Endometrial microvascular endothelial cells (primary cell): Measurements from ENCODE around the gene TDG. TPM values are rescaled to one million over a fixed set of nuclear protein-coding genes. Genes with fewer than 3 reads are reported as not detected.

Experiments used
- in situ Hi-C: cut with HindIII; loops from 2 replicates; pipeline ENCODE4 v1.10.0; 2017; ENCODE audit warnings: low sequenced_read_pairs, low pct_unique_long_range_greater_than_20kb; ENCODE audit errors: inconsistent ontology term
- total RNA-seq: library from RNA; depleted of rRNA; stranded (reverse); fragments of >200 nt; gene quantifications from one replicate; pipeline ENCODE4 v1.2.3, GENCODE V29; 2015; ENCODE audit errors: inconsistent ontology term

TDG gene
- total RNA-seq: 27.0 TPM

DNA sequence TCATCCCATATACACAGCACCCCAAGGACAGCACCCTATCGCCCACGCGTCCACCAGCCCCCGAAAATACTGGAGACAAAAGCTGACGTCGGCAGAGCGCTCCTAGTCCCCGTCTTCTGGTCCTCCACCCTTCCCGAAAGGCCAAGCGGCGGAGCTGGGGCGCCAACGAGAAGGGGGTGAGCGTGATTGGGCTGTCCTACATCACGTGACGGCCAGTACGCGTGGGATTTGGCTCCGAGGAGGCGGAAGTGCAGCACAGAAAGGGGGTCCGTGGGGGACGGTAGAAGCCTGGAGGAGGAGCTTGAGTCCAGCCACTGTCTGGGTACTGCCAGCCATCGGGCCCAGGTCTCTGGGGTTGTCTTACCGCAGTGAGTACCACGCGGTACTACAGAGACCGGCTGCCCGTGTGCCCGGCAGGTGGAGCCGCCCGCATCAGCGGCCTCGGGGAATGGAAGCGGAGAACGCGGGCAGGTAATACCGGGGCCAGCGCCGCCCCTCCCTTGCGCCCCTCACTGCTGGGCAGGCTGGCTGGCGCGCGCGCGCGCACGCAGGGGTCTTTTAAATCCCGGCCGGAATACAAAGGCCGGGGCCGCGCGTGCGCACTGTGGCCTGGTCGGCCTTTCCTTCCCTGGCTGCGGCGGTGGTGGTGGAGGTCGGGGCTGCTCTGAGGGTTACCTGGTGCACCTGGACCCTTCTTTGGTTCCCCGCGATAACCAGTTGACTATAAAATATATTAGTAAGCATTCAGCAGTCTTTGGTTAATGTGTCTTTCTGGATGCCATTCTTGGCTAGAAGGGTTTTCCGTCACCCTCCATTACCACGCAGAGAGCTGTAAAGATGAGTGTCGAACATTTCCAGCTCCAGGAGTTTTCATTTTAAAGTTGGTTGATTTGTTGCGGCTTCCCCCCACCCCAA, at the start of gene TDG:
Gene TDG, plus strand, starts transcription at position 283 of the 915 bp plus-strand sequence. Its CDS starts 166 bp downstream, at position 449.
- in situ Hi-C loops: no loop called here

DNA sequence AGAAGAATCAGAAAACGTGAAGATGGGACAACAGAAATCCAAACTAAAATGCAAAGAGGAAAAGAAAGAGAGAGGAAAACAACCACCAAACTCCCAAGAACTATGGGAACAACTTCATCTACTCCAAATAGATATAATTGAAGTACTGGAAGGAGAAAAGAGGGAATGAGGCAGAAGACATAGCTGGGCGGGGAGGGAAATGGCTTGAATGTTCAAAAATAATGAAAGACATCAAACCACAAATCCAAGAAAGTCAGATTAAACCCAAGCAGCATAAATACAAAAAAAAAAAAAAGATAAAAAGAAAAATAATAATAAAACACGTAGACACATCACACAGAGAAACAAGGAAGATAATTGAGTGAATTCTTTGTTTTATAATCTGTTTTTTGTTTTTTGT, 47.8 kb upstream of the TDG start:
- in situ Hi-C loops: no loop called here

DNA sequence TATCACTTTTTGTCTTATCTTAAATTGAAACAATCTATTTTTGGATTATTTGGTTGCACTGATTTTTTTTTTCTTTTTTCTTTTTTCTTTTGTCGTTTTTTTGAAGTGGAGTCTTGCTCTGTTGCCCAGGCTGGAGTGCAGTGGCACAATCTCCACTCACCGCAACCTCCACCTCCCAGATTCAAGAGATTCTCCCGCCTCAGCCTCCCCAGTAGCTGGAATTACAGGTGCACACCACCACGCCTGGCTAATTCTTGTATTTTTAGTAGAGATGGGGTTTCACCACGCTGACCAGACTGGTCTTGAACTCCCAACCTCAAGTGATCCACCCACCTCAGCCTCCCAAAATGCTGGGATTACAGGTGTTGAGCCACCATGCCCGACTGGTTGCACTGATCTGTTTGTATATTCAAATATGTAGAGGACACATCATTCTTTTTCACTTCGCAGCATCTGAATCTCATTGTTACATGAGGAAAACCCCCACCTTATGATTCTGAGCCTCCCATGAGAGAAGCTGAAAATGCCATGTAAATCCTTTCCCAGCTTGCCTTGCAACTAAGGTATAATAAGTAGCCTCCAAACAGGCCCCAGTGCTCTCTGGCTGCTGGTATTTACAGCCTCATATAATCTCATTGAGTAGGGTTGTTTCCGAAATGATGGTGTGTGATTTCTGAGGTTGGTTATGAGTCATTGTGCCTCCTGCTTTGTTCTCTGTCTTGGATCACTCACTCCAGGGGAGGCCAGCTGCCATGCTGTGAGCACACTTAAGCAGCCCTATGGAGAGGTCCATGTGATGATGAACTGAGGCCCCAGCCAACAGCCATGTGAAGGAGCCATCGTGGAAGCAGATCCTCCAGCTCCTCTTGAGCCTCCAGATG, 40.7 kb upstream of the TDG start:
- in situ Hi-C loops: no loop called here

DNA sequence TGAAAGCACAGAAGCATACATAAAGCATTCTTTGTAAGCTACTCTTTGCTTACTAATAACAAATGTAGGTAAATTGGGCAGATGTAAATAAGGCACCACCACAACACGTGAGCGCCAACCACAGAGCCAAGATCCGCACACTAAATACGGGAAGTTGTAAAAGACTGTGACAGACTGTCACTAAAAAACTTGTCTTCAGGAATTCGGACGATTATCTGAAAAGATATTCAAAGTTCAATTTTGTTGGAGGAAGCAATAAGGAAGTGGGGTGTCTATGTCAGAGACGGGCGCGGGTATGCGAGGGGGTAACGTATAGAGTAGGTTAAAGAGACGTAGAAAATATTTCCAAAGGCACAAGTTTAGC, 37.0 kb upstream of the TDG start:
- in situ Hi-C loops: no loop called here

DNA sequence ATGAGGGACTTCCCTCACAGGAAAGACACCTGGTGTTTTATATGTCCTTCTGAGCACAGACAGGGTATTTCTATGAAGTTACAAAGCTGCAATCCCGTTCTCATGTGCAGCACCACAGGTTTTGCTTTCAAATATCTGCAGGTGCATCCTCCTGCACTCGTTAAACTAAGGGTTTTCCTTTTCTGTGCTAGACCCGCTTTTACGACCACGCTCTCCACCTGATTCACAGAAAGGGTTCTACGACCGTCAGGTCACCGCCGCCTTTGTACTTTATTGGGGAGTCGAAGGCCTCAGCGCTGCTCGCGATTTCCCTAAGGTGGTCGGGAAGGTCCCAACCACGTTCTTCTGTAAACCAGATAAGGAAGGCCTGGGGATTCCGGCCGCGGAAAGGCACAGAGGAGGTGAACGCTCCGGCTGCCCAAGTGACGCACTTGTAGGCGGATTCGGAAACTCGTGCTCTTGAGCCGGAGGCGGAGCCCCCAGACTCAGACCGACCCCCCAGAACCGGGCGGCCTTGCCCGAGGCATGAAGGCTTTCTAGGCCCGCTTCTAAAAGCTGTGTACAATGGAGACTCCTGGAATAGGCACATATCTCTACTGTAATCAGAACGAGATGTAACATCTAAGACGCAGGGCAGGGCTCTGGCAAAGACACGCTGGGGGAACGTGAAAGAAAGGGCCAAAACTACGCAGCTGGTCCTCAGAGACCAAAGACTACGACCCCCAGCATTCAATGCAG, 36.5 kb upstream of the TDG start:
- in situ Hi-C loops: no loop called here

DNA sequence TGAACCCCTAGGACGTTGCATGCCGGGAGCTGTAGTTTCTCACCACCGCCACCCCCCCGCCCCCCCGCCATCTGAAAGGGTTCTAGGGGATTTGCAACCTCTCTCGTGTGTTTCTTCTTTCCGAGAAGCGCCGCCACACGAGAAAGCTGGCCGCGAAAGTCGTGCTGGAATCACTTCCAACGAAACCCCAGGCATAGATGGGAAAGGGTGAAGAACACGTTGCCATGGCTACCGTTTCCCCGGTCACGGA, 36.0 kb upstream of the TDG start:
- in situ Hi-C loops: no loop called here

DNA sequence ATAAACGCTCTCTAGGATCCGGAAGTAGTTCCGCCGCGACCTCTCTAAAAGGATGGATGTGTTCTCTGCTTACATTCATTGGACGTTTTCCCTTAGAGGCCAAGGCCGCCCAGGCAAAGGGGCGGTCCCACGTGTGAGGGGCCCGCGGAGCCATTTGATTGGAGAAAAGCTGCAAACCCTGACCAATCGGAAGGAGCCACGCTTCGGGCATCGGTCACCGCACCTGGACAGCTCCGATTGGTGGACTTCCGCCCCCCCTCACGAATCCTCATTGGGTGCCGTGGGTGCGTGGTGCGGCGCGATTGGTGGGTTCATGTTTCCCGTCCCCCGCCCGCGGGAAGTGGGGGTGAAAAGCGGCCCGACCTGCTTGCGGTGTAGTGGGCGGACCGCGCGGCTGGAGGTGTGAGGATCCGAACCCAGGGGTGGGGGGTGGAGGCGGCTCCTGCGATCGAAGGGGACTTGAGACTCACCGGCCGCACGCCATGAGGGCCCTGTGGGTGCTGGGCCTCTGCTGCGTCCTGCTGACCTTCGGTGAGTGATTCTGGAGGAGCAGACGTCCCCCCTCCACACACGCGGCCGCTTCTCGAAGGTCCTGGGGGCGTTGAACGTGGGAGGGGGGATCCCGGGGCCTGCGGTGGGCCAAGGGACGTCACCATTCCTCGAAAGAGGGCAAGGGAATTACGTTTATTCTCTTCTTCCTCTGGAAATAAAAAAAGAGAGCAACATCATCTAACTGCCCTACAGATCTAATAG, 35.5 kb upstream of the TDG start, which contains the start of gene HSP90B1:
Gene HSP90B1, plus strand, starts transcription at position 377 of the 753 bp plus-strand sequence. Its CDS starts 106 bp downstream, at position 483.
- in situ Hi-C loops: no loop called here

DNA sequence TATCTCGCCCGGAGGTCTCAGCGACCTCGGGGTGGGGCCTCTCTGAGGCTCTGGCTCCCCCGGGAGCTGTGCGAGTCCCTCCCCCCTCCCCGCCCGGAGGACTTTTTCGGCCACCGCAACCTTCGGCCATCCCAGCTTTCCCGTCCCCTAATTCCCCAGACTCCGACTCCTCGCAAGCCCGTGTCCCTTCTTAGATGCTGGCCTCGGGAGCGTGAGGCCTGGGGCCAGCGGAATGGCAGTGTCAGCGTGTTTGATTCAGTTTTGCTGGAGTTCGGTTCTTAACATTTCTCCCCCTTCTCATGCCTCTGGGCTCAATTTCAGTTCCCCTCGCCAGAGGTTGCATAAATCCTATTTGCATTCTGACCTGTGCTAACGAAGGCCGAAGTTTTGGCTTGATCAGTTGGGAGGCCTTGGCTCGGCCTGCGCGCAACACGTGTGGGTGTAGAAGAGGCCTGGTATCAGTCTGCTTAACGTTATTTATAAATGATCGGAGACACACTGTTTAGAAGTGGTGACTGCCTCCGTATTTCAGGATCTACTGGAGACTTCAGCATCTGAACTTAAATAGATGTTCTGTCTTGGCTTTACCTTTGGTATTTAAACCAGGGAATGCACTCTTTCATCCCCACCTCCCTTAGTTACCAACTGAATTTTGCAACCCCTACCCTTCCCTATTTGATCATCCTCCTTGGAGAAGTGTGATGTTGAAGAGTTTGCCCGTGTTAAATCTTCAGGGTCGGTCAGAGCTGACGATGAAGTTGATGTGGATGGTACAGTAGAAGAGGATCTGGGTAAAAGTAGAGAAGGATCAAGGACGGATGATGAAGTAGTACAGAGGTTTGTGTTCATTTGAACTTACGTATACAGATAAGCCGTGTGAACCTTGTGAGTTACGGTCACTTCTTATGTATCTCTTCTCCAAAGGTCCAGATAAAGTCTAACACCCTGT, 34.6 kb upstream of the TDG start:
- in situ Hi-C loops: no loop called here

DNA sequence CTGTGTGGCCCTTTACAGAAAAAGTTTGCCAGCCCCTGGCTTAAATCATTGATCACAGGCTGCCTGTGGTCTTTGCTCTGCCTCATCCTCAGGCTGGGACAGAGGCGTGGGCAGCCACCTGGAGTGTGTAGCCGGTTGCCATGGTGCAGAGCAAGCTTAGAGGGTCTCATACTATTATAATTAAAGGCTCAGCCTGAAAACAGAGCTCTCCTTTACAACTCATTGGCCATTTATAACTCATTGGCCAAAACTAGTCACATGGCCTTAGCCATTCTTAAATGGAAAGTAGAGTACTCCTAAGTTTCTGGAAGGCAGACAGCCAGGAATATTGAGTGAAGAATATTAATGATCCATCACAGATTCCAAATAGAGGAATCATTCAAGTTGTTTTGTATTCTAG, 32.4 kb upstream of the TDG start:
- in situ Hi-C loops: no loop called here

DNA sequence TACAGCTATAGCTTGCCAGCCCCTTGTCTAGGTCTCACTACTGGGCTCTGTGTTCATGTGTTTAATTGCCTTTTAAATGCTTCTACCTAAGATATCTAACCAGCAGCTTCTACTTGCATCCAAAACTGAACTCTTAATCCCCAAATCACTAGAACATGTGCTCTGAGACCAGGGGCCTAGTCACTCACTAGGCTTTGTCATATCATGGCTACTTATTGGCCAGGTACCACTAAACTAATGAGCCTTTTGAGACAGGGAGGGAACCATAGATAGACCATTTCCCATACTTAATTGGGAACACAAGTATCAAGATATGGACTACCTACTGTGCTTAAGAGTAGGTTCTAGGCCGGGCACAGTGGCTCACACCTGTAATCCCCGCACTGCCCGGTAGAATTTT, 29.0 kb upstream of the TDG start:
- in situ Hi-C loops: no loop called here

DNA sequence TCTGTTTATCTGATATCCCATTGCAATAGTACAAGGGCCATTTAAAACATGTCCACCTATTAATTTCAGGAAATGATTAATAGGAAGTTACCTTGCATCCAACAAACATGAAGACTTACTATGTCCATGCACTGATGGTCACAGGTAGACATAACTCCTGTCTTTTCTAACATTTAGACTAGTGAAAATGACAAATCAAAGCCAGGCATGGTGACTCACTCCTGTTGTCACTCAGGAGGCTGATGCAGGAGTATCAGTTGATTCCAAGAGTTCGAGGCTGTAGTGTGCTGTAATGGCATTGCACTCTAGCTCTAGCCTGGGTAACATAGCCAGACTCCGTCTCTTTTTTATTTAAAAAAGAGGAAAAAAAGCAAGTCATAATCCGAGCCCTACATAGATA, 20.7 kb upstream of the TDG start:
- in situ Hi-C loops: no loop called here

DNA sequence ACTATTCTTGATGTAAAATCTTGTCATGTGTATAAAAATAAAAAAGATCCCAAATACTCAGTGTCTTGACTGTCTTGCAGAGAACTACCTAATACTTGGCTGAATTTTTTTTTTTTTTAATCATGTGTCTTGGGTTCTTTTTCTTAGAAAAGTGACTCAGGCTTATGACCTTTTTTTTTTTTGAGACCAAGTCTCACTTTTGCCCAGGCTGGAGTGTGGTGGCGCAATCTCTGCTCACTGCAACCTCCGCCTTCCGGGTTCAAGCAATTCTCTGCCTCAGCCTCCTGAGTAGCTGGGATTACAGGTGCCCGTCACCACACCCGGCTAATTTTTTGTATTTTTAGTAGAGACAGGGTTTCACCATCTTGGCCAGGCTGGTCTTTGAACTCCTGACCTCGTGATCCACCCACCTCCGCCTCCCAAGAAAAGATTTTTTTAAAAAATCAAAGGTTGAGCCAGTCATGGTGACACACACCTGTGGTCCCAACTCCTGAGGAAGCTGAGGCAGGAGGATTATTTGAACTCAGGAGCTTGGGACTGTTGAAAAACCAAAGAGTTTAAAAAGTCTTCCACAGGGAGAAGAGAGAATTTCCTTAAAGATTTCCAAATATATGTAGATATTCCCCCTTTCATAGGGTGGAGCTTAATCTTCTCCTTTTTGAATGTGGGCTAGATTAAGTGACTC, 17.7 kb upstream of the TDG start:
- in situ Hi-C loops: no loop called here

DNA sequence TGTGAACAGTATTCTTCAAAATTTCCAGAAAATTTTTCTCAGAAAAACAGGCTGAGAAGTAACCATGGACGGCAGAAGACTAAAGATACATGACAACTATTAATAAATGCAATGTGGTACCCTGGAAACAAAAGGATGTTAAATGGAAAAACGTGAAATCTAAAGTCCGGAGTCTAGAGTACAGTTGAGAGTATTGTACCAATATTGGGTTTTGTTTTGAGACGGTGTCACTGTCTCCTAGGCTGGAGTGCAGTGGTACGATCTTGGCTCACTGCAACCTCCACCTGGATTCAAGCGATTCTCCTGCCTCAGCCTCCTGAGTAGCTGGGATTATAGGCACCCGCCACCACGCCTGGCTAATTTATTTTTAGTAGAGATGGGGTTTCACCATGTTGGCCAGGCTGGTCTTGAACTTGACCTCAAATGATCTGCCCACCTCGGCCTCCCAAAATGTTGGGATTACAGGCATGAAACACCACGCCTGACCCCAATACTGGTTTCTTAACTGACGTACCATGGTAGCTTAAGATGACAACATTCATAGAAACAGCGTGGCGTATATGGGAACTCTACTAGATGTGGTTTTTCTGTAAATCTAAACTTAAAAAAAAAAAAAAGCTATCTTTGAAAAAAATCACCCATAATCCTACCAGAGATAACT, 16.8 kb upstream of the TDG start:
- in situ Hi-C loops: no loop called here

DNA sequence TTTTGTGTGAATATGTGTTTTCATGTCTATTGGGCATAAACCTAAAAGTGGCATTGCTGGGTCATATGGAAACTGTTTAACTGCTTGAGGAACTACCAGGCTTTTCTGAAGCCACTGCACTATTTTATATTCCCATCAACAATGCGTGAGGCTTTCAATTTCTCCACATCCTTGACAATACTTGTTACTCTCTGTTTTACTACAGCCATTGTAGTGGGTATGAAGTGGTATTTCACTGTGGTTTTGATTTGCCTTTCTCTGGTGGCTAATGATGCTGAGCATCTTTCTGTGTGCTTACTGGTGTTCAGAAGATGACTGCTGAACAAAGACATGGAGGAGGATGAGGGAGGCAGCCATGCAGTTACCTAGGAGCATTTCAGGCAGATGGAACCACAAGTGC, 13.2 kb upstream of the TDG start:
- in situ Hi-C loops: no loop called here

DNA sequence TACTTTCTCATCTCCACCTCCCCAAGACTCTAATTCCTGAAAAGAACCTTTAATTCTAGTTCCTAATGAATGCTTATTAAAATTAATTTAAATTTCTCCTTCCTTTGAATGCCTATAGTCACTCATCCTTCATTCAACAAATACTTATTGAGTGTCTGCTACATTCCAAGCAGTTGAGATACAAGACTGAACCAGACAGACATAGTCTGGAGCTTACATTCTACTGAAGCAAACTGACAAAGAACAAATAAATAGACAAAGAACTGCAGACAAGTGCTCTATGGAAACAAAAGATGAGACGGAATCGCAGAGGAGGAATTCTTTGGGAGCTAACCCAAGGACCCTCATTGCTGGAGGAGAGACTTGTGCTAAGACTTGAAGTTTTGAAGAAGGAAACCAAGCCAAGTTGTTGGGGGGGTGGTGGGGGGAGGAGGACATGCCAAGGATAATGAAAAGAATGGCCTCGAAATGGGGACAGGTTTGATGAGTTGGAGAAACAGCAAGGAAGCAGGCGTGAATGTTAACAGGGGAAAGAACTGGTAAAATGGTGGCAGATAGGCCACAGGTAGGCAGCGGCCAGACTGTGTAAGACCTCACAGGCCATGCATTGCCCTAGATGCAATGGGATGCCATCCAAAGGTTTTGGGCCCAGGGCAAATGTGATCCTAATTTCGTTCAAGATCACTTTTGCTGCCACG, 9.7 kb upstream of the TDG start:
- in situ Hi-C loops: no loop called here

DNA sequence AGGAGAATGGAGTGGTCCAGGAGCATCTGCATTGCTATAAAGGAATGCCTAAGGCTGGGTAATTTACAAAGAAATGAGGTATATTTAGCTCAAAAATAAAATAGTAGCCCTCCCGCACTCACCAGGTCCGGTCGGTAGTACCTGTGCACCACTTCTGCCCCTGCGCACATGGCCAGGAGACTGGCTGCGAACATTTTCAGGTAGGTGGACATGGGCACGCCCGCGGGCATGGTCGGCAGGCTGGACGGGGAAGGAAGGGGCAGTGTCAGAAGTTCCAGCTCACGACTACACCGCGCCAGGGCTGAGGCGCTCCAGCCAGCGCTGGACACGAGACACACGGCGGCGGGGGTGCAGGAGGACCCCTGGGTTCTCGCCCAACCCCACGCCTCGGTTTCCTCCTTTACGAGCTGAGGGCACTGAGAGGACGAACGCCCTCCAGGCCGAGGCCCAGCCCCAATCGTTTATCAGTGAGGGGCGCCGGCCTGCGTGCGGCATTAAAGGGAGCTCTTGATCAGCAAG, 9.1 kb upstream of the TDG start:
- in situ Hi-C loops: no loop called here
